ENCODE results near the gene SLC2A9. TPM values are rescaled to one million over a fixed set of nuclear protein-coding genes. Genes with fewer than 3 reads are reported as not detected.

Gene SLC2A9
- total RNA-seq, 1 donor from 2014 or later = 19.0 TPM

- no peak for TF ChIP-seq CTCF (IDR thresholded peaks at IDR 0.05)
- Histone ChIP-seq H3K36me3 (no peaks in the 10 kb centered on the region), H3K4me1 (no peaks in the 10 kb centered on the region), H3K27me3 (no peaks in the 10 kb centered on the region), H3K9me3 (no peaks in the 10 kb centered on the region), H3K4me3 (no peak overlapping the region), H3K27ac (no peak overlapping the region)
- intact Hi-C loops (cut with DNase I) = no loop called here
- ATAC-seq = no peak
- DNase-seq = no peak
Observed at GRCh38 chr4:10048941-10049697, 27.8 kb upstream of the SLC2A9 start.

GRCh38 chr4:10047967-10048366 lies 26.7 kb upstream of the SLC2A9 start:
- no peak for TF ChIP-seq CTCF (IDR thresholded peaks at IDR 0.05)
- Histone ChIP-seq H3K9me3 (no peaks in the 10 kb centered on the region), H3K4me1 (no peaks in the 10 kb centered on the region), H3K36me3 (no peaks in the 10 kb centered on the region), H3K4me3 (no peak overlapping the region), H3K27me3 (no peaks in the 10 kb centered on the region), H3K27ac (no peak overlapping the region)
- intact Hi-C loops (cut with DNase I) = no loop called here
- ATAC-seq (peak; percentile 20), DNase-seq (no peak)

- H3K36me3 ChIP-seq = no peaks in the 10 kb centered on the region
- intact Hi-C loops (cut with DNase I) = no loop called here
- no peak overlapping the region for H3K27ac ChIP-seq
Observed at GRCh38 chr4:10046471-10046870, 25.2 kb upstream of the SLC2A9 start.

GRCh38 chr4:10045481-10045880 lies 24.2 kb upstream of the SLC2A9 start:
- no peaks in the 10 kb centered on the region for H3K36me3 ChIP-seq
- intact Hi-C loops (cut with DNase I) = no loop called here
- no peak for TF ChIP-seq CTCF (IDR thresholded peaks at IDR 0.05)
- H3K9me3 ChIP-seq = no peaks in the 10 kb centered on the region
- no peak overlapping the region for H3K27ac ChIP-seq
- DNase-seq (no peak), ATAC-seq (no peak)
- H3K4me1 ChIP-seq = no peaks in the 10 kb centered on the region
- no peaks in the 10 kb centered on the region for H3K27me3 ChIP-seq
- H3K4me3 ChIP-seq = no peak overlapping the region

More at GRCh38 chr4:10046471-10046870, 25.2 kb upstream of the SLC2A9 start:
- TF ChIP-seq CTCF (IDR thresholded peaks at IDR 0.05) = no peak
- no peaks in the 10 kb centered on the region for H3K9me3 ChIP-seq
- no peak overlapping the region for H3K4me3 ChIP-seq
- ATAC-seq (no peak), DNase-seq (no peak)
- no peaks in the 10 kb centered on the region for H3K27me3 ChIP-seq
- no peaks in the 10 kb centered on the region for H3K4me1 ChIP-seq

- Histone ChIP-seq H3K36me3 (no peaks in the 10 kb centered on the region), H3K27me3 (no peaks in the 10 kb centered on the region), H3K27ac (no peak overlapping the region), H3K9me3 (no peaks in the 10 kb centered on the region), H3K4me3 (no peak overlapping the region), H3K4me1 (no peaks in the 10 kb centered on the region)
- ATAC-seq = no peak
- intact Hi-C loops (cut with DNase I) = no loop called here
- no peak for DNase-seq
- no peak for TF ChIP-seq CTCF (IDR thresholded peaks at IDR 0.05)
Observed at GRCh38 chr4:10041036-10041435, 19.7 kb upstream of the SLC2A9 start.

Measured in upper lobe of right lung (tissue), 1 donor.